ENCODE measurements around the gene ABCB10. TPM values are rescaled to one million over a fixed set of nuclear protein-coding genes. Genes with fewer than 3 reads are reported as not detected.
A peak's percentile ranks its signal among the peaks of the same experiment; 100 is the strongest.
"Not testable (repeated sequence)": the region's sequence is repeated elsewhere in the genome, so short reads cannot be mapped to it uniquely, and the experiment has no call there.

The ABCB10 gene
- total RNA-seq, 1 experiment from 2014 or later = 13.8 TPM

- H3K4me3 Mint-ChIP-seq = no peak overlapping the region
- no peak overlapping the region for H2AK5ac ChIP-seq (ENCODE audit: insufficient read length, low read length)
- no peak overlapping the region for H3T11ph ChIP-seq (ENCODE audit: low read length)
- no peak overlapping the region for H3K4ac ChIP-seq (ENCODE audit: low read depth, low read length)
- H3K4me1 ChIP-seq (ENCODE audit: insufficient read depth, low read length) = no peaks in the 10 kb centered on the region
- peaks cover 4 to 11% of the 10 kb centered on the region in 2 experiments for H3K4me1 Mint-ChIP-seq
- no peak overlapping the region for H3K18ac ChIP-seq (ENCODE audit: insufficient read length, low read depth, low read length)
- no peak overlapping the region for H3K56ac ChIP-seq (ENCODE audit: insufficient read length, low read depth, low read length)
- no CpG with 5 or more reads among the region's 7 CpGs for WGBS (ENCODE audit: extremely low coverage, insufficient read length, low lambda C conversion rate)
- H3K4me2 ChIP-seq (ENCODE audit: insufficient read depth, insufficient read length, low read length) = no peak overlapping the region
- H2BK120ac ChIP-seq (ENCODE audit: low read depth, low read length, poor library complexity, severe bottlenecking) = no peak overlapping the region
- no peak overlapping the region for H3K27ac ChIP-seq (ENCODE audit: insufficient read length, low read depth, low read length)
- no peaks in the 10 kb centered on the region for H3K9me3 ChIP-seq (ENCODE audit: control insufficient read depth, low read depth, low read length)
- no peak for DNase-seq
- no peak overlapping the region for H2AFZ ChIP-seq (ENCODE audit: low read length)
- no peak overlapping the region for H4K5ac ChIP-seq (ENCODE audit: insufficient read length, low read depth, low read length)
- H3K9ac ChIP-seq (ENCODE audit: extremely low read depth, insufficient read length, low read length) = no peak overlapping the region
- no peaks in the 10 kb centered on the region for H3K27me3 Mint-ChIP-seq (ENCODE audit: low read depth)
- H3K14ac ChIP-seq (ENCODE audit: insufficient read depth, low read length) = no peak overlapping the region
- no peak overlapping the region for H4K8ac ChIP-seq (replicated peaks; ENCODE audit: insufficient read length, low read depth, low read length)
- H3K9me3 Mint-ChIP-seq = no peaks in the 10 kb centered on the region
- no peak overlapping the region for H2BK20ac ChIP-seq (ENCODE audit: low read depth, low read length, poor library complexity, severe bottlenecking)
- TF ChIP-seq, protein P1, sequence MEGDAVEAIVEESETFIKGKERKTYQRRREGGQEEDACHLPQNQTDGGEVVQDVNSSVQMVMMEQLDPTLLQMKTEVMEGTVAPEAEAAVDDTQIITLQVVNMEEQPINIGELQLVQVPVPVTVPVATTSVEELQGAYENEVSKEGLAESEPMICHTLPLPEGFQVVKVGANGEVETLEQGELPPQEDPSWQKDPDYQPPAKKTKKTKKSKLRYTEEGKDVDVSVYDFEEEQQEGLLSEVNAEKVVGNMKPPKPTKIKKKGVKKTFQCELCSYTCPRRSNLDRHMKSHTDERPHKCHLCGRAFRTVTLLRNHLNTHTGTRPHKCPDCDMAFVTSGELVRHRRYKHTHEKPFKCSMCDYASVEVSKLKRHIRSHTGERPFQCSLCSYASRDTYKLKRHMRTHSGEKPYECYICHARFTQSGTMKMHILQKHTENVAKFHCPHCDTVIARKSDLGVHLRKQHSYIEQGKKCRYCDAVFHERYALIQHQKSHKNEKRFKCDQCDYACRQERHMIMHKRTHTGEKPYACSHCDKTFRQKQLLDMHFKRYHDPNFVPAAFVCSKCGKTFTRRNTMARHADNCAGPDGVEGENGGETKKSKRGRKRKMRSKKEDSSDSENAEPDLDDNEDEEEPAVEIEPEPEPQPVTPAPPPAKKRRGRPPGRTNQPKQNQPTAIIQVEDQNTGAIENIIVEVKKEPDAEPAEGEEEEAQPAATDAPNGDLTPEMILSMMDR (conservative IDR thresholded peaks at IDR 0.05) = no peak
- no peaks in the 10 kb centered on the region for H3K79me1 ChIP-seq (ENCODE audit: insufficient read depth, low read depth, low read length, poor library complexity, severe bottlenecking)
- H3K27ac Mint-ChIP-seq = no peak overlapping the region
- H2BK5ac ChIP-seq (ENCODE audit: insufficient read length, low read length) = no peak overlapping the region
- no peak overlapping the region for H2BK15ac ChIP-seq (ENCODE audit: low read depth, low read length)
- H3K23ac ChIP-seq (ENCODE audit: insufficient read length, low read depth, low read length) = no peak overlapping the region
- no peaks in the 10 kb centered on the region for H3K79me2 ChIP-seq (ENCODE audit: insufficient read depth, low read length)
- peaks cover 10 to 48% (median 29%) of the 10 kb centered on the region in 3 experiments; a peak in 6 of 7 replicates for H3K36me3 Mint-ChIP-seq (ENCODE audit: insufficient read depth in 1 of 3, low read depth in 3 of 3)
- no peaks in the 10 kb centered on the region for H3K27me3 ChIP-seq (ENCODE audit: insufficient read depth, low read length)
- H4K20me1 ChIP-seq (ENCODE audit: control insufficient read depth, insufficient read depth, insufficient read length) = no peaks in the 10 kb centered on the region
- no peaks in the 10 kb centered on the region for H3K23me2 ChIP-seq (ENCODE audit: insufficient read length, low read depth, low read length, poor library complexity, severe bottlenecking)
- no peak overlapping the region for H4K91ac ChIP-seq (ENCODE audit: insufficient read length, low read depth, low read length)
- H2BK12ac ChIP-seq (ENCODE audit: insufficient read length, low read depth, low read length) = no peak overlapping the region
Measured at GRCh38 chr1:229596925-229597699, 38.6 kb upstream of the ABCB10 start.

DNA sequence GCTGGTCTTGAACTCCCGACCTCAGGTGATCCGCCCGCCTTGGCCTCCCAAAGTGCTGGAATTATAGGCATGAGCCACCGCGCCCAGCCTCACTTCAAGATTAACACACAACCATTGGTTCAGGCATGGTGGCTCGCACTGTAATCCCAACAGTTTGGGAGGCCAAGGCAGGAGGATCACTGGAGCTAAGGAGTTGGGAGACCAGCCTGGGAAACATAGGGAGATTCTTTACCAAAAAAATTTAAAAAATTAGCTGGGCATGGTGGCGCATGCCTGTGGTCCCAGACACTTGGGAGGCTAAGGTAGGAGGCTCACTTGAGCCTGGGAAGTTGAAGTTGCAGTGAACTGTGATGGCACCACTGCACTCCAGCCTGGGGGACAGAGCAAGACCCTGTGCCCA is 37.4 kb upstream of the ABCB10 start:
- H3K4me2 ChIP-seq (ENCODE audit: insufficient read depth, insufficient read length, low read length); H2BK12ac ChIP-seq (ENCODE audit: insufficient read length, low read depth, low read length); H3T11ph ChIP-seq (ENCODE audit: low read length); H2AFZ ChIP-seq (ENCODE audit: low read length); H3K4me1 ChIP-seq (ENCODE audit: insufficient read depth, low read length); H2BK15ac ChIP-seq (ENCODE audit: low read depth, low read length); H2BK120ac ChIP-seq (ENCODE audit: low read depth, low read length, poor library complexity, severe bottlenecking); H2BK5ac ChIP-seq (ENCODE audit: insufficient read length, low read length); H4K8ac ChIP-seq (replicated peaks; ENCODE audit: insufficient read length, low read depth, low read length); H3K27me3 Mint-ChIP-seq (ENCODE audit: low read depth); DNase-seq; H4K91ac ChIP-seq (ENCODE audit: insufficient read length, low read depth, low read length); H3K56ac ChIP-seq (ENCODE audit: insufficient read length, low read depth, low read length); H3K23me2 ChIP-seq (ENCODE audit: insufficient read length, low read depth, low read length, poor library complexity, severe bottlenecking); H3K23ac ChIP-seq (ENCODE audit: insufficient read length, low read depth, low read length); H2AK5ac ChIP-seq (ENCODE audit: insufficient read length, low read length); H3K79me1 ChIP-seq (ENCODE audit: insufficient read depth, low read depth, low read length, poor library complexity, severe bottlenecking); H3K79me2 ChIP-seq (ENCODE audit: insufficient read depth, low read length); H3K9me3 ChIP-seq (ENCODE audit: control insufficient read depth, low read depth, low read length); H3K27me3 ChIP-seq (ENCODE audit: insufficient read depth, low read length); H3K14ac ChIP-seq (ENCODE audit: insufficient read depth, low read length); H3K18ac ChIP-seq (ENCODE audit: insufficient read length, low read depth, low read length); H3K9me3 Mint-ChIP-seq; H3K27ac ChIP-seq (ENCODE audit: insufficient read length, low read depth, low read length); H3K9ac ChIP-seq (ENCODE audit: extremely low read depth, insufficient read length, low read length); H3K4me1 Mint-ChIP-seq; H4K5ac ChIP-seq (ENCODE audit: insufficient read length, low read depth, low read length); H3K4me3 Mint-ChIP-seq; H2BK20ac ChIP-seq (ENCODE audit: low read depth, low read length, poor library complexity, severe bottlenecking); H3K4ac ChIP-seq (ENCODE audit: low read depth, low read length); H4K20me1 ChIP-seq (ENCODE audit: control insufficient read depth, insufficient read depth, insufficient read length): not testable (repeated sequence)
- WGBS (ENCODE audit: extremely low coverage, insufficient read length, low lambda C conversion rate) = no CpG with 5 or more reads among the region's 7 CpGs
- H3K27ac Mint-ChIP-seq = 0 out of 7 replicates have a peak overlapping the region, but pooled peaks of 1 of the 3 experiments have one; percentile 85
- peaks cover 3 to 39% (median 19%) of the 10 kb centered on the region in 3 experiments; a peak in 6 of 7 replicates for H3K36me3 Mint-ChIP-seq (ENCODE audit: insufficient read depth in 1 of 3, low read depth in 3 of 3)

Measured in H9 (cell line).